GM19452 (cell line): ENCODE measurements around the gene EHD3.

Experiments used
- ATAC-seq: cut with Tn5 transposase; IDR thresholded peaks from one replicate; pipeline ENCODE4 v1.9.1; 2021; ENCODE audit not compliant: unreplicated experiment

The EHD3 gene

GRCh38 chr2:31253356-31254131, 19.6 kb downstream of the EHD3 start:
- ATAC-seq: no peak

GRCh38 chr2:31254237-31255203, 20.6 kb downstream of the EHD3 start:
- no peak for ATAC-seq

GRCh38 chr2:31255911-31256571, 22.1 kb downstream of the EHD3 start:
- peak; percentile 55 for ATAC-seq

GRCh38 chr2:31256611-31257382, 22.8 kb downstream of the EHD3 start:
- ATAC-seq: no peak

GRCh38 chr2:31258351-31258750, 24.4 kb downstream of the EHD3 start:
- ATAC-seq: peak; percentile 46

GRCh38 chr2:31259075-31259474, 25.1 kb downstream of the EHD3 start:
- ATAC-seq: no peak

GRCh38 chr2:31260870-31261269, 26.9 kb downstream of the EHD3 start:
- ATAC-seq: no peak

GRCh38 chr2:31263636-31264190, 29.8 kb downstream of the EHD3 start:
- no peak for ATAC-seq

GRCh38 chr2:31265234-31265633, 31.3 kb downstream of the EHD3 start:
- ATAC-seq: no peak

GRCh38 chr2:31266804-31267203, 32.9 kb downstream of the EHD3 start:
- ATAC-seq: no peak

- ATAC-seq: no peak
These were observed 33.6 kb downstream of the EHD3 start for GRCh38 chr2:31267437-31268120.

- no peak for ATAC-seq
These were observed 34.4 kb downstream of the EHD3 start for GRCh38 chr2:31268344-31268743.

- no peak for ATAC-seq
These were observed 35.1 kb downstream of the EHD3 start for GRCh38 chr2:31269087-31269486.

- ATAC-seq: no peak
These were observed 36.2 kb downstream of the EHD3 start for GRCh38 chr2:31270131-31270530.

- ATAC-seq: no peak
These were observed 36.9 kb downstream of the EHD3 start for GRCh38 chr2:31270822-31271231.

GRCh38 chr2:31271851-31272267, 37.9 kb downstream of the EHD3 start:
- ATAC-seq: no peak

- ATAC-seq: no peak
These were observed 40.6 kb downstream of the EHD3 start for GRCh38 chr2:31274401-31275075.

GRCh38 chr2:31275976-31276375, 42.0 kb downstream of the EHD3 start:
- no peak for ATAC-seq

- no peak for ATAC-seq
These were observed 43.7 kb downstream of the EHD3 start for GRCh38 chr2:31277621-31278020.
